H1 (cell line): ENCODE results near the gene ZSCAN18. TPM values are rescaled to one million over a fixed set of nuclear protein-coding genes. Genes with fewer than 3 reads are reported as not detected.
A peak's percentile ranks its signal among the peaks of the same experiment; 100 is the strongest.

Source experiments
- ASH2L ChIP-seq: fragments of 200-600, 300-600 bp; sonication (generic); IDR thresholded peaks from one replicate; pipeline ENCODE4 v1.7.1; 2017; ENCODE audit warnings: low read length
- ATF2 ChIP-seq: IDR thresholded peaks from 2 replicates; pipeline ENCODE4 v1.6.1; 2012; ENCODE audit warnings: low read length, inconsistent platforms
- BACH1 ChIP-seq: IDR thresholded peaks from 2 replicates; pipeline ENCODE4 v1.6.1; 2012; ENCODE audit warnings: low read length, improper control_type of control experiment
- BCL11A ChIP-seq, 2 experiments: IDR thresholded peaks; one replicate each; pipeline ENCODE4 v1.6.1; 2011; ENCODE audit warnings: low read depth in 2 of 2, low read length in 2 of 2, mild to moderate bottlenecking in 2 of 2
- CTCF ChIP-seq, 3 experiments: IDR thresholded peaks; 1 replicate in 2 of 3; 2 replicates in 1 of 3; pipeline versions ENCODE4 v1.5.1 to v1.6.1; 2011; ENCODE audit warnings: low read length in 3 of 3, mild to moderate bottlenecking in 3 of 3, inconsistent platforms in 2 of 3, low read depth in 1 of 3, moderate library complexity in 1 of 3; ENCODE audit not compliant: insufficient read depth in 1 of 3; ENCODE audit errors: control extremely low read depth in 1 of 3
- E2F6 ChIP-seq: IDR thresholded peaks from 2 replicates; pipeline ENCODE4 v1.6.1; 2012; ENCODE audit warnings: inconsistent platforms
- FOSL1 ChIP-seq: IDR thresholded peaks from 2 replicates; pipeline ENCODE4 v1.6.1; 2011; ENCODE audit warnings: mild to moderate bottlenecking, low read depth, low read length, moderate library complexity; ENCODE audit not compliant: insufficient read depth
- JUN ChIP-seq: IDR thresholded peaks from 2 replicates; pipeline ENCODE4 v1.6.1; 2011; ENCODE audit warnings: low read depth, mild to moderate bottlenecking, improper control_type of control experiment, low read length
- KDM4A ChIP-seq: IDR thresholded peaks from one replicate; pipeline ENCODE4 v1.7.1; 2012; ENCODE audit warnings: low read depth, mild to moderate bottlenecking, moderate library complexity, low read length, inconsistent platforms; ENCODE audit not compliant: severe bottlenecking
- PHF8 ChIP-seq: fragments of 200-600 bp; sonication (generic); conservative IDR thresholded peaks from 2 replicates; pipeline ENCODE4 v1.7.1; 2012; ENCODE audit warnings: low read depth, mild to moderate bottlenecking, inconsistent platforms, low read length, moderate library complexity
- POLR2A ChIP-seq, 2 experiments: IDR thresholded peaks; 1 replicate in 1 of 2; 2 replicates in 1 of 2; pipeline ENCODE4 v1.6.1; 2011; ENCODE audit warnings: low read depth in 2 of 2, low read length in 2 of 2, mild to moderate bottlenecking in 2 of 2; ENCODE audit errors: control extremely low read depth in 1 of 2
- POU5F1 ChIP-seq: IDR thresholded peaks from 2 replicates; pipeline ENCODE4 v1.6.1; 2011; ENCODE audit warnings: low read depth, mild to moderate bottlenecking, low read length, moderate library complexity
- RXRA ChIP-seq: IDR thresholded peaks from 2 replicates; pipeline ENCODE4 v1.6.1; 2011; ENCODE audit warnings: low read depth, mild to moderate bottlenecking, low read length, moderate library complexity; ENCODE audit not compliant: insufficient read depth
- SP2 ChIP-seq: IDR thresholded peaks from 2 replicates; pipeline ENCODE4 v1.6.1; 2012; ENCODE audit warnings: mild to moderate bottlenecking, low read length, inconsistent platforms
- SP4 ChIP-seq: IDR thresholded peaks from 2 replicates; pipeline ENCODE4 v1.6.1; 2012; ENCODE audit warnings: low read length, inconsistent platforms
- TAF7 ChIP-seq: optimal IDR thresholded peaks from 2 replicates; pipeline ENCODE3; 2011; ENCODE audit warnings: low read depth, mild to moderate bottlenecking, inconsistent platforms, low read length, moderate library complexity, borderline replicate concordance
- polyA plus RNA-seq, 7 experiments: library from polyadenylated mRNA; depleted of rRNA in 3 of 7; stranded (reverse) in 5 of 7; unstranded in 2 of 7; fragments of >200 nt in 5 of 7; fragments of 200-250 nt in 2 of 7; gene quantifications; 1 replicate in 5 of 7; 2 replicates in 1 of 7; 4 replicates in 1 of 7; pipeline versions ENCODE4 v1.2.1 to v1.2.3, GENCODE V29; 2011 to 2013; ENCODE audit warnings: missing spikeins in 2 of 7, mixed read lengths in 2 of 7
- total RNA-seq: library from RNA; stranded (reverse); fragmentation: NEBNext Ultra II Directional; extraction: Animal tissue kit (Norgen Biotek cat#: 25700); gene quantifications from 2 replicates; pipeline ENCODE4 v1.2.1, GENCODE V29; 2021
- TF ChIP-seq, protein P1 (sequence below): IDR thresholded peaks from 2 replicates; pipeline ENCODE4 v1.6.1; 2011; ENCODE audit warnings: low read length, improper control_type of control experiment

The ZSCAN18 gene
- total and polyA plus RNA-seq, 2 of the 8 experiments (the other 6 are each of a cell fraction or from before 2014, with no cell fraction given) = 37.0 to 41.4 TPM

DNA sequence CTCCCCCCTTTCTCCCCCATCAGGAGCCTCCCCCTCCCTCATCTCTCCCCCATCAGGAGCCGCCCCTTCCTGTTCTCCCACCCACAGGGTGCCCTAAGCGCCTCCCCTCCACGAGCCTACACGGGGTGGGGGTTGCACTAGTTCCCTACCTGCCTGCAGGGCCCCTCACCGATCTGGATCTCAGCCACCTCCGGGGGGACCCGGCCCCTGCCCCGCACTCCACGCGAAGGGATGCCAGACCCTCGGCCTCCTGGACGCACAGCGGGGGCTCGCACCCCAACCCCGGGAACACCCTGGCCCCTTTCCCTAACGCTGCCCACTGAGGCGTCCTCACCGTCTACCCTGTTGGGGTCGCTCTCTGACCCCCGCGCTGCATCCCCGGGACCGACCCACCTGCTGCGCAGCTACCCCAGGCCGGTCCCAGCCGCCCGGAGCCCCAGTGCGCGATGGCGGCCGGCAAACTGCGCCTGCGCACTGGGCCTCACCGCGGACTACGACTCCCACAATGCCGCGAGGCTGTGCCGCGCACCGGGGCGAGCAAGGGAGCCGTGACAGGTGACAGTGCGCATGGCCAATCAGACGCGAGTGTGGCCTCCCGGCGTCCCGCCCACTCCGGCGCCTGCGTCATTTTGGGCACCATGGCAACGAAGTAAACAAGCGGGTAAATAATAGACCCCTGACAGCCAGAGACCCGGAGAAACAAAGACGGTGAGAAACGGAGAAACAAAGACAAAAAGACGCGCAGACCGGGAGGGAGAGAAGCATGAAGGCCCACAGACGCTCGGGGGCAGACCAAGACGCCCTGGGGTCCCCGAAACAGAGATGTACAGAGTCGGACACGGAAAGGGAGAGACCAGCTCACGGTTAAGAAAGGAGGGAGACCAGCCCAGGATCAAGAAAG is at the start of gene ZSCAN18 (continued):
- TF ChIP-seq ATF2 = no peak
- peak; percentile 94 for TF ChIP-seq PHF8
- no peak; a peak in 1 of 4 replicates for TF ChIP-seq CTCF (IDR thresholded peaks at IDR 0.05; ENCODE audit: control extremely low read depth in 1 of 3, insufficient read depth in 1 of 3, low read depth in 1 of 3, low read length in 3 of 3)
- TF ChIP-seq KDM4A = peak; percentile 46
- TF ChIP-seq, protein P1, sequence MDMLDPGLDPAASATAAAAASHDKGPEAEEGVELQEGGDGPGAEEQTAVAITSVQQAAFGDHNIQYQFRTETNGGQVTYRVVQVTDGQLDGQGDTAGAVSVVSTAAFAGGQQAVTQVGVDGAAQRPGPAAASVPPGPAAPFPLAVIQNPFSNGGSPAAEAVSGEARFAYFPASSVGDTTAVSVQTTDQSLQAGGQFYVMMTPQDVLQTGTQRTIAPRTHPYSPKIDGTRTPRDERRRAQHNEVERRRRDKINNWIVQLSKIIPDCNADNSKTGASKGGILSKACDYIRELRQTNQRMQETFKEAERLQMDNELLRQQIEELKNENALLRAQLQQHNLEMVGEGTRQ = peak; percentile 73
- TF ChIP-seq SP4 = peak; percentile 63; the same call in 1 of the 2 replicates
- TF ChIP-seq BCL11A (IDR thresholded peaks at IDR 0.05; ENCODE audit: low read depth in 2 of 2, low read length in 2 of 2) = no peak
- TF ChIP-seq POLR2A (IDR thresholded peaks at IDR 0.05; ENCODE audit: control extremely low read depth in 1 of 2, low read depth in 2 of 2, low read length in 2 of 2) = peak in 1 of 2 experiments; percentile 46; a peak in 2 of 3 replicates
- TF ChIP-seq JUN = 0 out of 2 replicates have a peak, but pooled peaks have one; percentile 14
- no peak for TF ChIP-seq E2F6
- no peak for TF ChIP-seq POU5F1
- TF ChIP-seq RXRA = no peak
- TF ChIP-seq BACH1 = no peak
- peak; percentile 90 for TF ChIP-seq ASH2L
- TF ChIP-seq TAF7 = peak; percentile 67
- TF ChIP-seq FOSL1 = no peak
- peak; percentile 36; the same call in 1 of the 2 replicates for TF ChIP-seq SP2
